Heart left ventricle (tissue), 13 donors: ENCODE results near the gene ATRNL1.

Experiments
- POLR2A ChIP-seq, 2 donors: fragments of 450-650 bp; IDR thresholded peaks; one replicate each; pipeline ENCODE4 v1.6.1; 2017; ENCODE audit warnings: antibody characterized with exemption in 2 of 2, mild to moderate bottlenecking in 2 of 2, moderate library complexity in 2 of 2
- TF ChIP-seq, protein P1 (sequence below), 12 donors: fragments of 200-600 bp; sonication (generic) in 4 of 12; IDR thresholded peaks; one replicate each; pipeline versions ENCODE4 v1.5.0 to v1.8.0; 2018 to 2022; ENCODE audit warnings: antibody characterized with exemption in 12 of 12, mild to moderate bottlenecking in 5 of 12
- donor health status: ischemic (EF 13 %, LVEDD 7.1; RV severe dilation, severe dysfunction).
- donor health status: DM: no; HTN: yes; CAD: no.
- donor health status: DM: no; HTN: no; CAD: no.
- donor health status: ischemic (EF 25% LVEDD 6.9; RV normal size, moderate dysfunction).
- donor health status: ischemic (EF 25% LVEDD 5.7; RV mildly dilated, moderate dysfunction).
- donor health status: ischemic (EF 35%, LVEDD 5.7; RV mildly dilated, moderate dysfunction).
- donor health status: nonischemic (EF 11% LVEDD 7.7; RV severe dilation, severe dysfunction).
- donor health status: DM: yes; HTN: yes; CAD: no.
- donor health status: PGD.
- donor health status: ischemic (EF 29% LVEDD 5.4; RV normal size, mild dysfunction).
- donor health status: nonischemic (EF 23%, LVEDD 6.1; RV moderate dilation, normal function).

GRCh38 chr10:115846528-115846927, 753.4 kb downstream of the ATRNL1 start:
- TF ChIP-seq, protein P1, sequence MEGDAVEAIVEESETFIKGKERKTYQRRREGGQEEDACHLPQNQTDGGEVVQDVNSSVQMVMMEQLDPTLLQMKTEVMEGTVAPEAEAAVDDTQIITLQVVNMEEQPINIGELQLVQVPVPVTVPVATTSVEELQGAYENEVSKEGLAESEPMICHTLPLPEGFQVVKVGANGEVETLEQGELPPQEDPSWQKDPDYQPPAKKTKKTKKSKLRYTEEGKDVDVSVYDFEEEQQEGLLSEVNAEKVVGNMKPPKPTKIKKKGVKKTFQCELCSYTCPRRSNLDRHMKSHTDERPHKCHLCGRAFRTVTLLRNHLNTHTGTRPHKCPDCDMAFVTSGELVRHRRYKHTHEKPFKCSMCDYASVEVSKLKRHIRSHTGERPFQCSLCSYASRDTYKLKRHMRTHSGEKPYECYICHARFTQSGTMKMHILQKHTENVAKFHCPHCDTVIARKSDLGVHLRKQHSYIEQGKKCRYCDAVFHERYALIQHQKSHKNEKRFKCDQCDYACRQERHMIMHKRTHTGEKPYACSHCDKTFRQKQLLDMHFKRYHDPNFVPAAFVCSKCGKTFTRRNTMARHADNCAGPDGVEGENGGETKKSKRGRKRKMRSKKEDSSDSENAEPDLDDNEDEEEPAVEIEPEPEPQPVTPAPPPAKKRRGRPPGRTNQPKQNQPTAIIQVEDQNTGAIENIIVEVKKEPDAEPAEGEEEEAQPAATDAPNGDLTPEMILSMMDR (IDR thresholded peaks at IDR 0.05), result no peak
- no peak for TF ChIP-seq POLR2A (IDR thresholded peaks at IDR 0.05)
